Stimulated activated CD8-positive, alpha-beta memory T cell treated with anti-CD3 and anti-CD28 coated beads, Interleukin-12 subunit alpha, Interleukin-12 subunit beta, amount 100 ng/mL, for 1 hour (primary cell): ENCODE results near the gene PPP1R15A.
"Not testable (repeated sequence)": the region's sequence is repeated elsewhere in the genome, so short reads cannot be mapped to it uniquely, and the experiment has no call there.

Experiments
- DNase-seq: peaks from one replicate; pipeline ENCODE4 v3.0.0-alpha.2; 2020; ENCODE audit warnings: low read depth

Gene PPP1R15A

GRCh38 chr19:48915757-48916156 lies 43.5 kb downstream of the PPP1R15A start:
- DNase-seq = no peak

- DNase-seq = no peak
These were observed 45.9 kb downstream of the PPP1R15A start for GRCh38 chr19:48918071-48918470.

- no peak for DNase-seq
These were observed 46.6 kb downstream of the PPP1R15A start for GRCh38 chr19:48918801-48919247.

GRCh38 chr19:48919271-48919670 lies 47.0 kb downstream of the PPP1R15A start:
- DNase-seq = not testable (repeated sequence)

- DNase-seq = no peak
These were observed 48.7 kb downstream of the PPP1R15A start for GRCh38 chr19:48920949-48921348.

GRCh38 chr19:48921721-48922500 lies 49.7 kb downstream of the PPP1R15A start:
- no peak for DNase-seq

GRCh38 chr19:48922548-48923490 lies 50.6 kb downstream of the PPP1R15A start:
- DNase-seq = no peak

- DNase-seq = no peak
These were observed 53.1 kb downstream of the PPP1R15A start for GRCh38 chr19:48925240-48925843.
